Prostate gland (tissue), 2 donors: ENCODE data around the gene MYO16. TPM values are rescaled to one million over a fixed set of nuclear protein-coding genes. Genes with fewer than 3 reads are reported as not detected.

Source experiments
- DNase-seq: peaks from one replicate; pipeline ENCODE4 v3.0.0-alpha.2; 2019; ENCODE audit warnings: low spot score
- H3K27ac ChIP-seq, 2 donors: fragments of 200-600 bp; sonication (generic); 2 replicates each; pipeline ENCODE4 v1.5.1; 2017 to 2019
- H3K27me3 ChIP-seq: fragments of 200-600 bp; sonication (generic); replicated peaks from 2 replicates; pipeline ENCODE4 v1.5.1; 2019; ENCODE audit not compliant: insufficient read depth
- H3K36me3 ChIP-seq, 2 donors: fragments of 200-600 bp; sonication (generic); 1 replicate in 1 of 2; 2 replicates in 1 of 2; pipeline versions ENCODE4 v1.5.1 to v1.8.1; 2017 to 2019
- H3K4me1 ChIP-seq: fragments of 200-600 bp; sonication (generic); replicated peaks from 2 replicates; pipeline ENCODE4 v1.5.1; 2019
- H3K4me3 ChIP-seq, 2 donors: fragments of 200-600 bp; sonication (generic); 2 replicates each; pipeline ENCODE4 v1.5.1; 2017 to 2019
- H3K9me3 ChIP-seq: fragments of 200-600 bp; sonication (generic); 2 replicates; pipeline ENCODE4 v1.5.1; 2017
- CTCF ChIP-seq, 4 experiments: fragments of 200-600 bp in 2 of 4; fragments of 450-650 bp in 2 of 4; sonication (generic) in 2 of 4; IDR thresholded peaks; 1 replicate in 3 of 4; 2 replicates in 1 of 4; pipeline ENCODE4 v1.5.1; 2016 to 2019; ENCODE audit warnings: antibody characterized with exemption in 4 of 4, mild to moderate bottlenecking in 2 of 4, moderate library complexity in 2 of 4
- POLR2A ChIP-seq: fragments of 450-650 bp; IDR thresholded peaks from one replicate; pipeline ENCODE4 v1.6.1; 2016; ENCODE audit warnings: antibody characterized with exemption, mild to moderate bottlenecking
- POLR2AphosphoS5 ChIP-seq: sonication (generic); formaldehyde crosslinking; IDR thresholded peaks from one replicate; pipeline ENCODE4 v1.6.1; 2017; ENCODE audit warnings: antibody characterized with exemption
- WGBS: methylation state at CpG from one replicate; pipeline ENCODE4 v1.1.5; 2018; 5-methylcytosine and 5-hydroxymethylcytosine counted together
- intact Hi-C: fragments of 100-400 bp; cut with DNase I; formaldehyde crosslinking; loops from one replicate; pipeline ENCODE4 v1.14.2; 2022
- total RNA-seq, 2 donors: library from RNA; depleted of rRNA; stranded (reverse); fragments of >200 nt; gene quantifications; one replicate each; pipeline ENCODE4 v1.1.0, GENCODE V29; 2016

The MYO16 gene
- total RNA-seq, 2 donors from 2014 or later, result 0.14 to 0.85 TPM

- Histone ChIP-seq H3K4me3 (no peak overlapping the region), H3K9me3 (no peaks in the 10 kb centered on the region), H3K27ac (no peak overlapping the region), H3K27me3 (no peaks in the 10 kb centered on the region), H3K4me1 (no peaks in the 10 kb centered on the region), H3K36me3 (no peaks in the 10 kb centered on the region)
- DNase-seq, result no peak
- TF ChIP-seq CTCF (IDR thresholded peaks at IDR 0.05) (no peak), POLR2AphosphoS5 (no peak), POLR2A (no peak)
- intact Hi-C loops, result loop anchor here (5.0 kb wide), 1 partner anchor 98 kb away; no protein-coding TSS in a partner anchor
- WGBS, result 92% methylated on average over 14 of the region's 14 CpGs
Observed at GRCh38 chr13:109159650-109160309, 530.4 kb downstream of the MYO16 start.

- intact Hi-C loops, result no loop called here
- H3K27me3 ChIP-seq, result no peaks in the 10 kb centered on the region
- no peak overlapping the region for H3K4me3 ChIP-seq
- no peak overlapping the region for H3K27ac ChIP-seq
- DNase-seq, result no peak
- H3K36me3 ChIP-seq, result no peaks in the 10 kb centered on the region
- no peaks in the 10 kb centered on the region for H3K4me1 ChIP-seq
- TF ChIP-seq CTCF (IDR thresholded peaks at IDR 0.05), result no peak
- no peak for TF ChIP-seq POLR2AphosphoS5
- TF ChIP-seq POLR2A, result no peak
- no peaks in the 10 kb centered on the region for H3K9me3 ChIP-seq
- WGBS, result 66% methylated on average over 4 of the region's 4 CpGs
Observed at GRCh38 chr13:109160357-109160756, 530.9 kb downstream of the MYO16 start.

- no peaks in the 10 kb centered on the region for H3K36me3 ChIP-seq
- H3K27ac ChIP-seq, result no peak overlapping the region
- no peak for DNase-seq
- no peaks in the 10 kb centered on the region for H3K27me3 ChIP-seq
- H3K9me3 ChIP-seq, result no peaks in the 10 kb centered on the region
- 71% methylated on average over 11 of the region's 11 CpGs for WGBS
- intact Hi-C loops, result no loop called here
- no peaks in the 10 kb centered on the region for H3K4me1 ChIP-seq
- TF ChIP-seq POLR2AphosphoS5, result no peak
- no peak for TF ChIP-seq POLR2A
- no peak for TF ChIP-seq CTCF (IDR thresholded peaks at IDR 0.05)
- no peak overlapping the region for H3K4me3 ChIP-seq
Observed at GRCh38 chr13:109160887-109161669, 531.7 kb downstream of the MYO16 start.

GRCh38 chr13:109162248-109163036 lies 533.0 kb downstream of the MYO16 start:
- no peaks in the 10 kb centered on the region for H3K9me3 ChIP-seq
- no peaks in the 10 kb centered on the region for H3K36me3 ChIP-seq
- WGBS, result 48% methylated on average over 7 of the region's 7 CpGs
- intact Hi-C loops, result no loop called here
- no peak overlapping the region for H3K27ac ChIP-seq
- DNase-seq, result no peak
- no peaks in the 10 kb centered on the region for H3K27me3 ChIP-seq
- TF ChIP-seq CTCF (IDR thresholded peaks at IDR 0.05), result no peak
- TF ChIP-seq POLR2A, result no peak
- TF ChIP-seq POLR2AphosphoS5, result no peak
- no peaks in the 10 kb centered on the region for H3K4me1 ChIP-seq
- H3K4me3 ChIP-seq, result no peak overlapping the region
